Measurements from ENCODE around the gene ZKSCAN2.

The ZKSCAN2 gene

GRCh38 chr16:25257470-25257955 is at the start of gene ZKSCAN2 (continued):
- TF ChIP-seq KLF16 (tag by site-specific recombination; IDR thresholded peaks at IDR 0.05), result peak; percentile 53
- peak; percentile 64 for TF ChIP-seq ZNF677 (tag by site-specific recombination; IDR thresholded peaks at IDR 0.05)
- TF ChIP-seq ZNF76 (tag by site-specific recombination; IDR thresholded peaks at IDR 0.05; ENCODE audit: borderline replicate concordance, low read depth), result peak; percentile 92
- TF ChIP-seq, protein P1, sequence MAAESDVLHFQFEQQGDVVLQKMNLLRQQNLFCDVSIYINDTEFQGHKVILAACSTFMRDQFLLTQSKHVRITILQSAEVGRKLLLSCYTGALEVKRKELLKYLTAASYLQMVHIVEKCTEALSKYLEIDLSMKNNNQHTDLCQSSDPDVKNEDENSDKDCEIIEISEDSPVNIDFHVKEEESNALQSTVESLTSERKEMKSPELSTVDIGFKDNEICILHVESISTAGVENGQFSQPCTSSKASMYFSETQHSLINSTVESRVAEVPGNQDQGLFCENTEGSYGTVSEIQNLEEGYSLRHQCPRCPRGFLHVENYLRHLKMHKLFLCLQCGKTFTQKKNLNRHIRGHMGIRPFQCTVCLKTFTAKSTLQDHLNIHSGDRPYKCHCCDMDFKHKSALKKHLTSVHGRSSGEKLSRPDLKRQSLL (tag by site-specific recombination; IDR thresholded peaks at IDR 0.05), result no peak; the same call in 1 of the 2 replicates
- TF ChIP-seq ZFHX2 (tag by site-specific recombination; conservative IDR thresholded peaks at IDR 0.05), result peak; percentile 31
- TF ChIP-seq SCRT2 (tag by site-specific recombination; IDR thresholded peaks at IDR 0.05), result no peak
- TF ChIP-seq ZNF140 (tag by site-specific recombination; IDR thresholded peaks at IDR 0.05), result no peak
- TF ChIP-seq ZNF391 (tag by site-specific recombination; IDR thresholded peaks at IDR 0.05; ENCODE audit: borderline replicate concordance, low read depth), result no peak
- TF ChIP-seq ZBTB26 (tag by site-specific recombination; optimal IDR thresholded peaks at IDR 0.05), result peak; percentile 56
- TF ChIP-seq YY1 (tag by site-specific recombination; IDR thresholded peaks at IDR 0.05), result no peak
- TF ChIP-seq ZNF16 (tag by site-specific recombination; IDR thresholded peaks at IDR 0.05; ENCODE audit: low read depth), result no peak
- TF ChIP-seq ZNF626 (tag by site-specific recombination; IDR thresholded peaks at IDR 0.05), result 0 out of 2 replicates have a peak, but pooled peaks have one; percentile 18
- no peak for TF ChIP-seq ZNF488 (tag by site-specific recombination; IDR thresholded peaks at IDR 0.05)
- 0 out of 2 replicates have a peak, but pooled peaks have one; percentile 35 for TF ChIP-seq ZNF596 (tag by site-specific recombination; IDR thresholded peaks at IDR 0.05)
- TF ChIP-seq KLF8 (tag by site-specific recombination; IDR thresholded peaks at IDR 0.05), result peak; percentile 51
- no peak for TF ChIP-seq PRDM10 (tag by site-specific recombination; IDR thresholded peaks at IDR 0.05)
- TF ChIP-seq, protein P2, sequence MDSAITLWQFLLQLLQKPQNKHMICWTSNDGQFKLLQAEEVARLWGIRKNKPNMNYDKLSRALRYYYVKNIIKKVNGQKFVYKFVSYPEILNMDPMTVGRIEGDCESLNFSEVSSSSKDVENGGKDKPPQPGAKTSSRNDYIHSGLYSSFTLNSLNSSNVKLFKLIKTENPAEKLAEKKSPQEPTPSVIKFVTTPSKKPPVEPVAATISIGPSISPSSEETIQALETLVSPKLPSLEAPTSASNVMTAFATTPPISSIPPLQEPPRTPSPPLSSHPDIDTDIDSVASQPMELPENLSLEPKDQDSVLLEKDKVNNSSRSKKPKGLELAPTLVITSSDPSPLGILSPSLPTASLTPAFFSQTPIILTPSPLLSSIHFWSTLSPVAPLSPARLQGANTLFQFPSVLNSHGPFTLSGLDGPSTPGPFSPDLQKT (IDR thresholded peaks at IDR 0.05; ENCODE audit: borderline replicate concordance, low read depth, low read length), result peak; percentile 23; the same call in 1 of the 2 replicates
- no peak for TF ChIP-seq TRIM28 (IDR thresholded peaks at IDR 0.05; ENCODE audit: borderline replicate concordance, low read length)
- TF ChIP-seq KLF9 (tag by site-specific recombination; IDR thresholded peaks at IDR 0.05; ENCODE audit: low read depth), result peak; percentile 98
- peak; percentile 78 for TF ChIP-seq KLF1 (tag by site-specific recombination; IDR thresholded peaks at IDR 0.05)
- TF ChIP-seq ZNF175 (tag by site-specific recombination; IDR thresholded peaks at IDR 0.05), result no peak
- peak; percentile 99 for TF ChIP-seq KLF10 (tag by site-specific recombination; IDR thresholded peaks at IDR 0.05)
- peak; percentile 49 for TF ChIP-seq ZNF660 (tag by site-specific recombination; IDR thresholded peaks at IDR 0.05)
- TF ChIP-seq, protein P3, sequence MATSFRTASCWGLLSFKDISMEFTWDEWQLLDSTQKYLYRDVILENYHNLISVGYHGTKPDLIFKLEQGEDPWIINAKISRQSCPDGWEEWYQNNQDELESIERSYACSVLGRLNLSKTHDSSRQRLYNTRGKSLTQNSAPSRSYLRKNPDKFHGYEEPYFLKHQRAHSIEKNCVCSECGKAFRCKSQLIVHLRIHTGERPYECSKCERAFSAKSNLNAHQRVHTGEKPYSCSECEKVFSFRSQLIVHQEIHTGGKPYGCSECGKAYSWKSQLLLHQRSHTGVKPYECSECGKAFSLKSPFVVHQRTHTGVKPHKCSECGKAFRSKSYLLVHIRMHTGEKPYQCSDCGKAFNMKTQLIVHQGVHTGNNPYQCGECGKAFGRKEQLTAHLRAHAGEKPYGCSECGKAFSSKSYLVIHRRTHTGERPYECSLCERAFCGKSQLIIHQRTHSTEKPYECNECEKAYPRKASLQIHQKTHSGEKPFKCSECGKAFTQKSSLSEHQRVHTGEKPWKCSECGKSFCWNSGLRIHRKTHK (tag by site-specific recombination; IDR thresholded peaks at IDR 0.05), result no peak
- TF ChIP-seq, protein P4, sequence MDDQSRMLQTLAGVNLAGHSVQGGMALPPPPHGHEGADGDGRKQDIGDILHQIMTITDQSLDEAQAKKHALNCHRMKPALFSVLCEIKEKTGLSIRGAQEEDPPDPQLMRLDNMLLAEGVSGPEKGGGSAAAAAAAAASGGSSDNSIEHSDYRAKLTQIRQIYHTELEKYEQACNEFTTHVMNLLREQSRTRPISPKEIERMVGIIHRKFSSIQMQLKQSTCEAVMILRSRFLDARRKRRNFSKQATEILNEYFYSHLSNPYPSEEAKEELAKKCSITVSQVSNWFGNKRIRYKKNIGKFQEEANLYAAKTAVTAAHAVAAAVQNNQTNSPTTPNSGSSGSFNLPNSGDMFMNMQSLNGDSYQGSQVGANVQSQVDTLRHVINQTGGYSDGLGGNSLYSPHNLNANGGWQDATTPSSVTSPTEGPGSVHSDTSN (CRISPR knock-in tag; IDR thresholded peaks at IDR 0.05), result 0 out of 2 replicates have a peak, but pooled peaks have one; percentile 35
- TF ChIP-seq ZNF214 (tag by site-specific recombination; IDR thresholded peaks at IDR 0.05; ENCODE audit: borderline replicate concordance), result no peak
- TF ChIP-seq ZNF561 (tag by site-specific recombination; IDR thresholded peaks at IDR 0.05; ENCODE audit: borderline replicate concordance), result peak; percentile 50; the same call in 1 of the 2 replicates
- TF ChIP-seq YY2 (tag by site-specific recombination; IDR thresholded peaks at IDR 0.05), result no peak
- peak; percentile 45; the same call in 1 of the 2 replicates for TF ChIP-seq GLIS2 (tag by site-specific recombination; IDR thresholded peaks at IDR 0.05)
- no peak for TF ChIP-seq ZNF521 (tag by site-specific recombination; IDR thresholded peaks at IDR 0.05)

Measured in HEK293 (cell line).